K562 (cell line): ENCODE data around the gene CRIP1. TPM values are rescaled to one million over a fixed set of nuclear protein-coding genes. Genes with fewer than 3 reads are reported as not detected.

Experiments used
- ATAC-seq: fragments of 200-7000 bp; cut with Tn5 transposase; 3 replicates; pipeline ENCODE4 v1.9.1; 2020; ENCODE audit warnings: moderate library complexity
- BruUV-seq: library from RNA; stranded (reverse); fragments of 400-500 nt; replicated peaks from 2 replicates; lab custom pipeline; 2021; lab: Mats Ljungman, UMichigan
- CTCF ChIA-PET: fragments of 300-600 bp; formaldehyde crosslinking; extraction: SDS; loops from one replicate; lab custom pipeline; 2021; ENCODE audit warnings: low intra/inter-chr PET ratio; lab: Yijun Ruan, JAX
- POLR2A ChIA-PET: fragments of 300-600, 350-650 bp; sonication (Branson Sonifier 250); formaldehyde crosslinking; extraction: SDS; loops from one replicate; lab custom pipeline; 2021; ENCODE audit warnings: antibody characterized with exemption, inconsistent platforms; lab: Yijun Ruan, JAX
- DNase-seq, 4 experiments: peaks; one replicate each; pipeline versions ENCODE4 v3.0.0 to v3.0.0-alpha.2; 2011 to 2018; ENCODE audit warnings: low spot score in 3 of 4, mixed read lengths in 3 of 4; ENCODE audit errors: extremely low read depth in 1 of 4
- FAIRE-seq: peaks from 2 replicates; lab custom pipeline; 2011; peaks lifted over from hg19 to GRCh38; lab: Jason Lieb, UNC
- H2AFZ ChIP-seq: 2 replicates; pipeline ENCODE4 v1.6.0; 2011; ENCODE audit warnings: low read depth, low read length, control low read depth, inconsistent platforms
- H3K27ac ChIP-seq: fragments of 200-600 bp; 3 replicates; pipeline ENCODE4 v1.8.0; 2011; ENCODE audit warnings: low read depth, mild to moderate bottlenecking, control low read depth, inconsistent platforms, low read length, moderate library complexity, mixed read lengths; ENCODE audit errors: extremely low read depth
- H3K27me3 ChIP-seq, 2 experiments: fragments of 300-600 bp in 1 of 2; 2 replicates in 1 of 2; 3 replicates in 1 of 2; pipeline versions ENCODE4 v1.6.0 to v1.8.0; 2011; ENCODE audit warnings: inconsistent platforms in 2 of 2, low read length in 2 of 2, mild to moderate bottlenecking in 1 of 2, mixed read lengths in 1 of 2, moderate library complexity in 1 of 2; ENCODE audit not compliant: control insufficient read depth in 2 of 2, insufficient read depth in 2 of 2
- H3K36me3 ChIP-seq: fragments of 300-600 bp; 3 replicates; pipeline ENCODE4 v1.8.0; 2011; ENCODE audit warnings: mild to moderate bottlenecking, low read length, inconsistent platforms; ENCODE audit not compliant: control insufficient read depth, insufficient read depth
- H3K4me1 ChIP-seq, 2 experiments: fragments of 200-600 bp in 1 of 2; replicated peaks in 1 of 2; 2 replicates in 1 of 2; 3 replicates in 1 of 2; pipeline versions ENCODE4 v1.5.1 to v1.8.0; 2011; ENCODE audit warnings: inconsistent platforms in 2 of 2, low read length in 2 of 2, mild to moderate bottlenecking in 1 of 2, mixed read lengths in 1 of 2, moderate library complexity in 1 of 2; ENCODE audit not compliant: control insufficient read depth in 2 of 2, insufficient read depth in 2 of 2
- H3K4me2 ChIP-seq: 2 replicates; pipeline ENCODE4 v1.6.1; 2011; ENCODE audit warnings: low read length, control low read depth, inconsistent platforms, mixed read lengths; ENCODE audit not compliant: insufficient read depth
- H3K4me3 ChIP-seq: fragments of 200-600 bp; sonication (generic), shearing (Covaris generic); 2 replicates; pipeline ENCODE4 v1.5.1; 2016; ENCODE audit warnings: control low read depth, inconsistent platforms
- H3K79me2 ChIP-seq: fragments of 200-600 bp; 3 replicates; pipeline ENCODE4 v1.8.0; 2011; ENCODE audit warnings: low read length, inconsistent platforms; ENCODE audit not compliant: control insufficient read depth, insufficient read depth
- H3K9ac ChIP-seq, 2 experiments: 2 replicates each; pipeline versions ENCODE4 v1.6.0 to v1.6.1; 2011; ENCODE audit warnings: low read depth in 2 of 2, low read length in 2 of 2, control low read depth in 1 of 2, inconsistent platforms in 1 of 2, mild to moderate bottlenecking in 1 of 2, mixed read lengths in 1 of 2; ENCODE audit not compliant: insufficient read depth in 1 of 2
- H3K9me1 ChIP-seq: one replicate; pipeline ENCODE4 v1.6.0; 2011; ENCODE audit warnings: inconsistent platforms, mild to moderate bottlenecking, low read length, moderate library complexity; ENCODE audit not compliant: control insufficient read depth, insufficient read depth
- H3K9me3 ChIP-seq: replicated peaks from 2 replicates; pipeline ENCODE4 v1.5.1; 2011; ENCODE audit warnings: low read depth, low read length, inconsistent platforms; ENCODE audit not compliant: control insufficient read depth, insufficient read depth
- H4K20me1 ChIP-seq: replicated peaks from 2 replicates; pipeline ENCODE4 v1.6.1; 2011; ENCODE audit warnings: low read length, inconsistent platforms, mixed read lengths; ENCODE audit not compliant: control insufficient read depth, insufficient read depth
- ATF7 ChIP-seq: fragments of 450-650 bp; IDR thresholded peaks from 2 replicates; pipeline ENCODE4 v1.7.1; 2014; ENCODE audit warnings: mild to moderate bottlenecking, moderate library complexity
- FOSL1 ChIP-seq: fragments of 200-800 bp; sonication (Bioruptor generic); conservative IDR thresholded peaks from 2 replicates; pipeline ENCODE4 v1.6.1; 2016; ENCODE audit warnings: missing genetic modification characterization, missing compliant biosample characterization
- KDM5B ChIP-seq: fragments of 200-600 bp; sonication (generic); IDR thresholded peaks from 2 replicates; pipeline ENCODE4 v1.6.1; 2012; ENCODE audit warnings: low read depth, mild to moderate bottlenecking, moderate library complexity, low read length, control low read depth, inconsistent platforms; ENCODE audit not compliant: insufficient replicate concordance
- LEF1 ChIP-seq: fragments of 450-650 bp; IDR thresholded peaks from 2 replicates; pipeline ENCODE4 v1.6.1; 2016; ENCODE audit warnings: mild to moderate bottlenecking
- OTX1 ChIP-seq: fragments of 450-650 bp; formaldehyde crosslinking; IDR thresholded peaks from 2 replicates; pipeline ENCODE4 v1.4.0; 2022; ENCODE audit warnings: mild to moderate bottlenecking
- PTBP1 ChIP-seq: fragments of 200-400 bp; formaldehyde crosslinking; IDR thresholded peaks from 2 replicates; pipeline ENCODE4 v1.6.1; 2017; ENCODE audit warnings: low read depth, low read length
- RFX5 ChIP-seq: IDR thresholded peaks from 2 replicates; pipeline ENCODE4 v1.6.1; 2011; ENCODE audit warnings: low read depth, mild to moderate bottlenecking, improper control_type of control experiment, low read length
- SRF ChIP-seq, 2 experiments: fragments of 250-450, 450-650 bp in 1 of 2; sonication (Bioruptor Pico) in 1 of 2; sonication (generic) in 1 of 2; formaldehyde crosslinking; IDR thresholded peaks; 2 replicates each; pipeline versions ENCODE4 v1.5.0 to v1.5.1; 2020 to 2022; ENCODE audit warnings: mild to moderate bottlenecking in 1 of 2, missing genetic modification reagents in 1 of 2
- TRIM28 ChIP-seq: fragments of 450-650 bp; IDR thresholded peaks from 2 replicates; pipeline ENCODE4 v1.6.1; 2017
- XRCC3 ChIP-seq: fragments of 450-650 bp; IDR thresholded peaks from 2 replicates; pipeline ENCODE4 v1.6.1; 2017; ENCODE audit warnings: mild to moderate bottlenecking, moderate library complexity
- ZNF133 ChIP-seq: fragments of 250-450 bp; sonication (Bioruptor Pico); IDR thresholded peaks from 2 replicates; pipeline ENCODE4 v1.4.0; 2020; ENCODE audit warnings: mild to moderate bottlenecking
- ZNF431 ChIP-seq: sonication (generic); formaldehyde crosslinking; IDR thresholded peaks from 2 replicates; pipeline ENCODE4 v1.8.0; 2022; ENCODE audit warnings: mild to moderate bottlenecking, missing genetic modification reagents
- WGBS: fragments of 100-300 bp; shearing (Covaris generic); methylation state at CpG from one replicate; pipeline ENCODE4 v1.1.6; 2016; ENCODE audit warnings: low coverage, mixed read lengths; ENCODE audit not compliant: insufficient coverage; ENCODE audit errors: missing lambda C conversion rate; 5-methylcytosine and 5-hydroxymethylcytosine counted together
- in situ Hi-C: fragments of 300-500 bp; cut with MboI; formaldehyde crosslinking; loops from 4 replicates; pipeline ENCODE4 v1.15.0; 2018; ENCODE audit warnings: inconsistent platforms, mixed read lengths
- intact Hi-C: fragments of 100-400 bp; cut with micrococcal nuclease; formaldehyde crosslinking; loops from 2 replicates; pipeline ENCODE4 v1.14.2; 2022
- polyA plus RNA-seq, 8 experiments: library from polyadenylated mRNA; depleted of rRNA in 4 of 8; stranded (reverse) in 5 of 8; unstranded in 3 of 8; fragments of >200 nt; fragmentation: Nextera tagmentation in 2 of 8; fragmentation: Illumina TruSeq in 1 of 8; extraction: Ambion mirVana in 2 of 8; extraction: Trizol in 1 of 8; gene quantifications; 2 replicates each; pipeline versions ENCODE4 v1.2.1 to v1.2.3, GENCODE V29; 2011 to 2014; ENCODE audit warnings: inconsistent platforms in 1 of 8, missing spikeins in 1 of 8
- total RNA-seq, 7 experiments: library from RNA; depleted of rRNA in 6 of 7; stranded (reverse); fragments of >200 nt in 6 of 7; fragmentation: Illumina TruSeq in 2 of 7; extraction: Trizol in 2 of 7; gene quantifications; 2 replicates each; pipeline versions ENCODE4 v1.2.1 to v1.2.3, GENCODE V29; 2011 to 2021; ENCODE audit warnings: low replicate concordance in 1 of 7
- TF ChIP-seq, protein P1 (sequence below): fragments of 250-450 bp; sonication (Bioruptor Pico); IDR thresholded peaks from 2 replicates; pipeline ENCODE4 v1.5.1; 2021; ENCODE audit warnings: mild to moderate bottlenecking
- TF ChIP-seq, protein P2 (sequence below), 2 experiments: fragments of 450-650 bp; IDR thresholded peaks; 2 replicates each; pipeline ENCODE4 v1.6.1; 2018; ENCODE audit warnings: mild to moderate bottlenecking in 2 of 2, low read depth in 1 of 2; ENCODE audit not compliant: partially characterized antibody in 2 of 2
- TF ChIP-seq, protein P3 (sequence below): fragments of 250-450 bp; sonication (Bioruptor Pico); IDR thresholded peaks from 2 replicates; pipeline ENCODE4 v1.5.0; 2021; ENCODE audit warnings: mild to moderate bottlenecking, borderline replicate concordance

CRIP1 gene
- total and polyA plus RNA-seq, 9 of the 15 experiments (the other 6 are each of a cell fraction or from before 2014, with no cell fraction given): 0.11 to 0.58 (median 0.14) TPM; not detected in 6

DNA sequence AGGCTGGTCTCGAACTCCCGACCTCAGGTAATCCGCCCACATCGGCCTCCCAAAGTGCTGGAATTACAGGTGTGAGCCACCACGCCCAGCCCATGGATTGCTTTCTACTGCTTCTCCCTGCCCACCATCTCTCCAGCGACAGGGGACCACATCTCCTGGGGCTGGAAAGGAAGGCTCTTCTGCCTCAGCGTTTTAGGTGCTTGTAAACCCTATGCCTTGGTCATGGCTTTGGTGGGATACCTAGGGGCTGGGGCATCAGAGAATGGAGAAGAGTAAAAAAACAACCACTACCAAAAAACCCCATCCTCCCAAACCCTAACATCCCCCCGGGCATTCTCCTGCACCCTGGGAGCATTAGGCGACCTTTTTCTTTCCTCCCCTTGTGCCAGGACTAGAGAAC lies 38.6 kb downstream of the CRIP1 start:
- in situ Hi-C loops (no loop called here), intact Hi-C loops (loop anchor here (5.0 to 10.0 kb wide), 2 partner anchors 51 to 433 kb away; partner anchors contain the start of gene CRIP2)
- Histone ChIP-seq H3K9me3 (no peaks in the 10 kb centered on the region), H3K4me1 (peaks cover 0 to 41% of the 10 kb centered on the region in 2 experiments; a peak in 2 of 5 replicates), H4K20me1 (no peaks in the 10 kb centered on the region), H3K4me2 (no peak overlapping the region), H3K4me3 (no peak overlapping the region), H3K9me1 (no peaks in the 10 kb centered on the region), H3K79me2 (no peaks in the 10 kb centered on the region), H3K36me3 (no peaks in the 10 kb centered on the region), H3K27me3 (peaks cover 0 to 17% of the 10 kb centered on the region in 2 experiments; a peak in 2 of 5 replicates), H3K27ac (no peak overlapping the region), H3K9ac (no peak overlapping the region), H2AFZ (no peak overlapping the region)
- no peak for ATAC-seq
- ChIA-PET CTCF (no interaction called here), POLR2A (no interaction called here)
- WGBS: 31% methylated on average over 6 of the region's 9 CpGs
- FAIRE-seq: no peak
- no peak for DNase-seq
- no TSS peak for BruUV-seq
- TF ChIP-seq TRIM28: no peak
- TF ChIP-seq, protein P1, sequence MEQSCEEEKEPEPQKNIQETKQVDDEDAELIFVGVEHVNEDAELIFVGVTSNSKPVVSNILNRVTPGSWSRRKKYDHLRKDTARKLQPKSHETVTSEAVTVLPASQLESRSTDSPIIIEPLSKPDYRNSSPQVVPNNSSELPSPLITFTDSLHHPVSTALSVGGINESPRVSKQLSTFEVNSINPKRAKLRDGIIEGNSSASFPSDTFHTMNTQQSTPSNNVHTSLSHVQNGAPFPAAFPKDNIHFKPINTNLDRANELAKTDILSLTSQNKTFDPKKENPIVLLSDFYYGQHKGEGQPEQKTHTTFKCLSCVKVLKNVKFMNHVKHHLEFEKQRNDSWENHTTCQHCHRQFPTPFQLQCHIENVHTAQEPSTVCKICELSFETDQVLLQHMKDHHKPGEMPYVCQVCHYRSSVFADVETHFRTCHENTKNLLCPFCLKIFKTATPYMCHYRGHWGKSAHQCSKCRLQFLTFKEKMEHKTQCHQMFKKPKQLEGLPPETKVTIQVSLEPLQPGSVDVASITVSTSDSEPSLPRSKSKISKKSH (CRISPR knock-in tag): no peak
- no peak for TF ChIP-seq SRF (CRISPR knock-in tag; IDR thresholded peaks at IDR 0.05)
- TF ChIP-seq KDM5B: no peak
- TF ChIP-seq RFX5: no peak
- TF ChIP-seq ATF7: no peak
- no peak for TF ChIP-seq ZNF133
- TF ChIP-seq LEF1: no peak
- TF ChIP-seq, protein P2, sequence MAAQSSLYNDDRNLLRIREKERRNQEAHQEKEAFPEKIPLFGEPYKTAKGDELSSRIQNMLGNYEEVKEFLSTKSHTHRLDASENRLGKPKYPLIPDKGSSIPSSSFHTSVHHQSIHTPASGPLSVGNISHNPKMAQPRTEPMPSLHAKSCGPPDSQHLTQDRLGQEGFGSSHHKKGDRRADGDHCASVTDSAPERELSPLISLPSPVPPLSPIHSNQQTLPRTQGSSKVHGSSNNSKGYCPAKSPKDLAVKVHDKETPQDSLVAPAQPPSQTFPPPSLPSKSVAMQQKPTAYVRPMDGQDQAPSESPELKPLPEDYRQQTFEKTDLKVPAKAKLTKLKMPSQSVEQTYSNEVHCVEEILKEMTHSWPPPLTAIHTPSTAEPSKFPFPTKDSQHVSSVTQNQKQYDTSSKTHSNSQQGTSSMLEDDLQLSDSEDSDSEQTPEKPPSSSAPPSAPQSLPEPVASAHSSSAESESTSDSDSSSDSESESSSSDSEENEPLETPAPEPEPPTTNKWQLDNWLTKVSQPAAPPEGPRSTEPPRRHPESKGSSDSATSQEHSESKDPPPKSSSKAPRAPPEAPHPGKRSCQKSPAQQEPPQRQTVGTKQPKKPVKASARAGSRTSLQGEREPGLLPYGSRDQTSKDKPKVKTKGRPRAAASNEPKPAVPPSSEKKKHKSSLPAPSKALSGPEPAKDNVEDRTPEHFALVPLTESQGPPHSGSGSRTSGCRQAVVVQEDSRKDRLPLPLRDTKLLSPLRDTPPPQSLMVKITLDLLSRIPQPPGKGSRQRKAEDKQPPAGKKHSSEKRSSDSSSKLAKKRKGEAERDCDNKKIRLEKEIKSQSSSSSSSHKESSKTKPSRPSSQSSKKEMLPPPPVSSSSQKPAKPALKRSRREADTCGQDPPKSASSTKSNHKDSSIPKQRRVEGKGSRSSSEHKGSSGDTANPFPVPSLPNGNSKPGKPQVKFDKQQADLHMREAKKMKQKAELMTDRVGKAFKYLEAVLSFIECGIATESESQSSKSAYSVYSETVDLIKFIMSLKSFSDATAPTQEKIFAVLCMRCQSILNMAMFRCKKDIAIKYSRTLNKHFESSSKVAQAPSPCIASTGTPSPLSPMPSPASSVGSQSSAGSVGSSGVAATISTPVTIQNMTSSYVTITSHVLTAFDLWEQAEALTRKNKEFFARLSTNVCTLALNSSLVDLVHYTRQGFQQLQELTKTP (IDR thresholded peaks at IDR 0.05; ENCODE audit: low read depth in 1 of 2, partially characterized antibody in 2 of 2): no peak
- no peak for TF ChIP-seq ZNF431 (CRISPR knock-in tag)
- TF ChIP-seq, protein P3, sequence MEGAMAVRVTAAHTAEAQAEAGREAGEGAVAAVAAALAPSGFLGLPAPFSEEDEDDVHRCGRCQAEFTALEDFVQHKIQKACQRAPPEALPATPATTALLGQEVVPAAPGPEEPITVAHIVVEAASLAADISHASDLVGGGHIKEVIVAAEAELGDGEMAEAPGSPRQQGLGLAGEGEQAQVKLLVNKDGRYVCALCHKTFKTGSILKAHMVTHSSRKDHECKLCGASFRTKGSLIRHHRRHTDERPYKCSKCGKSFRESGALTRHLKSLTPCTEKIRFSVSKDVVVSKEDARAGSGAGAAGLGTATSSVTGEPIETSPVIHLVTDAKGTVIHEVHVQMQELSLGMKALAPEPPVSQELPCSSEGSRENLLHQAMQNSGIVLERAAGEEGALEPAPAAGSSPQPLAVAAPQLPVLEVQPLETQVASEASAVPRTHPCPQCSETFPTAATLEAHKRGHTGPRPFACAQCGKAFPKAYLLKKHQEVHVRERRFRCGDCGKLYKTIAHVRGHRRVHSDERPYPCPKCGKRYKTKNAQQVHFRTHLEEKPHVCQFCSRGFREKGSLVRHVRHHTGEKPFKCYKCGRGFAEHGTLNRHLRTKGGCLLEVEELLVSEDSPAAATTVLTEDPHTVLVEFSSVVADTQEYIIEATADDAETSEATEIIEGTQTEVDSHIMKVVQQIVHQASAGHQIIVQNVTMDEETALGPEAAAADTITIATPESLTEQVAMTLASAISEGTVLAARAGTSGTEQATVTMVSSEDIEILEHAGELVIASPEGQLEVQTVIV (CRISPR knock-in tag): no peak
- no peak for TF ChIP-seq XRCC3
- no peak for TF ChIP-seq PTBP1
- no peak for TF ChIP-seq FOSL1
- no peak for TF ChIP-seq OTX1
